ENCODE data around the gene CABP4. TPM values are rescaled to one million over a fixed set of nuclear protein-coding genes. Genes with fewer than 3 reads are reported as not detected.

CABP4 gene
- total RNA-seq, 1 donor from 2014 or later: 3.2 TPM

DNA sequence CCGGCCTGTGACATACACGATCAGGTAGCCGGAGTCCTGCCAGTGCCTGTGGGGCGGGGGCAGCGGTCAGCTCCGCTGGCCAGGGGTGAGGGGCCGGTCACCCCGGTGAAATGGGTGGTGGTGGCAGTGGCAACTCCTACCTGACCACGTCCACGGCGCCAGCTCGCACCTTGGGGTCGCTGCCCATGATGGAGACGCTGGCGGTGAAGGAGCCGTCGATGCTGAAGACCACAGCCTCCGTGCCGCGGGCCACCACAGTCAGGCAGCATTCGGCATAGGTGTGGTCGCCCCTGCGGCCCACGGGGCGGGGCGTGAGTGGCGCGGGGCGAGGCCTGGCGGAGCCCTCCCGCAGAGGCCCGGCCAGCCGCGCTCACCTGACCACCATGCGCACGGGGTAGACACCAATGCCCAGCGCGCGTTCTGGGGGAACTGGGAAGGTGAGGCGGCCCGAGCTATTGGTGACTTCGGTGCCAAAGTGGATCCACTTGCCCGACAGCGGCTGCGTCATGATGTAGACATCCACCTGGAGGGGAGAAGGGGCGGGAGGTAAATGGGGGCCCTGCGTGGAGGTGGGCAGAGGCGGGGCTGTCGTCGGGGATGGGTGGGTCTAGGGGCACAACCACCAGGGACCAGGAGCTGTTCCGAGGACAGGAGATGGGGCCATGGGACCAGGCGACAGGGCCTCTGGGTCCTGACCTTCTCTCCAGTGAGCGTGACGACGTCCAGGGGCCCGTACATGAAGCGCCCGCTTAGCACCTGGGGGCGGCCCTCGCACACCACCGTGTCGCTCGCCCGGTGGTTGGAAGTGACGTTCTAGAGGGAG lies 38.6 kb downstream of the CABP4 start:
- Histone ChIP-seq H3K4me3 (no peak overlapping the region), H3K36me3 (peaks cover 62% of the 10 kb centered on the region), H3K27ac (no peak overlapping the region), H3K27me3 (no peaks in the 10 kb centered on the region), H3K9me3 (no peaks in the 10 kb centered on the region), H3K4me1 (no peaks in the 10 kb centered on the region)
- ATAC-seq: no peak
- intact Hi-C loops (cut with DNase I): no loop called here
- no peak for DNase-seq
- TF ChIP-seq CTCF (IDR thresholded peaks at IDR 0.05): no peak

DNA sequence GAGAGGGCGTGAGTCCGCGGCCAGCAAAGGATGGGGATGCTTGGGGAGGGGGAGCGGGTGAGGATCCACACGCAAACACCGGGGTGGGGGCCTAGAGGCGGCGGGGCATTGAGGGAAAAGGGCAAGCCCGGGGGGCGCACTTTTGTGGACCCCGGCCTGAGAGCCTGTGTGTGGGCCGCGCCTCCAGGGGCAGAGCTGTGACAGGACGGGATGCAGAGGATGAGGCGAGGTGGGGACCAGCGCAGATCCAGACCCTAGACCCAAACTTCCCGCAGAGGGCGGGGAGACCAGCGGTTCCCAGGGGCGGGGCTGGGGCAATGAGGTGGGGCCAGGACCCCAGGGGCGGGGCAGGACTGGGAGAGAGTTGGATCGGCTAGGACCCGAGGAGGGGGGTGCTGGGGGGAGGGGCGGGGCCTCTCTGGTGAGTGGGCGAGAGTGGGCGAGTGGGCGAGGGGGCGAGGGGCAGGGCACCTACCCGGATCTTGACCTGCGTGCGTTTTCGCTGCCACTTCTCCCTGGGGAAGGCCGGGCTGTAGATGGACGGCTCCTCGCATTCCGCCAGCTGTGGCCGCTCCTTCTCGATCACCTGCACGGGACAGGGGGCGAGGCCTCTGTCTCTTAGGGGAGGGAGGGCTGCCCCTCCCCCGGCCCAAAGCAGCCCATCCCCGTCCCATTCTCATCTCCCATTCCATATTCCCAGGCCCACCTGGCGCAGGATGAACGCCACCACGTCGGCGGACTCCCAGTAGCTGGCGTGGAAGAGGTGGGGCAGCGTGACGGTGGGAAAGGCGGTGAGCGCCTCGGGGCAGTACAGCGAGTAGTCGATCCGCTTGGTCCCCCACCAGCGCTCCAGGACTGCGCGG lies 39.4 kb downstream of the CABP4 start:
- intact Hi-C loops (cut with DNase I): no loop called here
- Histone ChIP-seq H3K27ac (no peak overlapping the region), H3K4me1 (no peaks in the 10 kb centered on the region), H3K36me3 (peaks cover 56% of the 10 kb centered on the region), H3K4me3 (no peak overlapping the region), H3K27me3 (no peaks in the 10 kb centered on the region), H3K9me3 (no peaks in the 10 kb centered on the region)
- ATAC-seq (no peak), DNase-seq (no peak)
- TF ChIP-seq CTCF (IDR thresholded peaks at IDR 0.05): no peak

DNA sequence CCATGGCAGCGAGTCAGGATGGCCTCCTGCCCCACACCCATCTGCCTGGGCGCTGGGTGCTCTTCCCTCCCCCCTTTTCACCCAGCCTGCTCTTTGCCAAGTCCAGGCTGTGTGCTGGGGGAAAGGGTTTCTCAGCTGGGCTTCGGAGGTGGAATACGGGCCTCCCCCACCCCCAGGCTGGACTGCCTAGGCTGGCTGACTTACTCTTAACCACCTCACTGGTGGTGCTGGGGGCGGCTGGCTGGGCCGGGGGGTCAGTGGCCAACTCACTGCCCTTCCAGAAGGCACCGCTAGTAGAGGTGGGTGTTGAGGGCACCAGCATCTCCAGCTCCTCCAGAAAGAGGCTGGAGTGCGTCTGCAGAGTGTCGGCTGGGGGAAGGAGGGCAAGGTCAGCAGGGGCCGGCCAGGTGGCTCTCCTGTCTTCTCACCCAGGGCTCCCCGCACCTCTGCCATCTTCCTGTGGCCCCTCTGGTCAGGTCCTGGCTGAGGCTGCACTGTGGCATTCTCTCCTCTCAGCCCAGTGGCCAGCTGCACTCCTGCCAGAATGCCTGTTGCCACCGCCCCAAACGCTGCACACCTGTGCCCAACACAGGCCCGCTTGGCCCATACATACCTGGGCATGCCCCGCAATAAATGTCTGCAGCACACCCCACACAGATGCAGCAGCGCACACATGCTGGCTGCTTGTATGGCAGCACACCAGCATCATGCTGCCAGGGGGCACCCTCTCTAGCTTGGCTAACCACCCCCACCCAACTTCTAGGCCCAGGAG lies 40.3 kb downstream of the CABP4 start:
- intact Hi-C loops (cut with DNase I): no loop called here
- DNase-seq (no peak), ATAC-seq (no peak)
- Histone ChIP-seq H3K4me3 (no peak overlapping the region), H3K27ac (no peak overlapping the region), H3K9me3 (no peaks in the 10 kb centered on the region), H3K36me3 (peaks cover 48% of the 10 kb centered on the region), H3K4me1 (no peaks in the 10 kb centered on the region), H3K27me3 (no peaks in the 10 kb centered on the region)
- TF ChIP-seq CTCF (IDR thresholded peaks at IDR 0.05): no peak

- no peaks in the 10 kb centered on the region for H3K9me3 ChIP-seq
- intact Hi-C loops (cut with DNase I): no loop called here
- H3K4me1 ChIP-seq: no peaks in the 10 kb centered on the region
- no peak for DNase-seq
- H3K4me3 ChIP-seq: no peak overlapping the region
- H3K36me3 ChIP-seq: peaks cover 41% of the 10 kb centered on the region
- H3K27ac ChIP-seq: no peak overlapping the region
- TF ChIP-seq CTCF (IDR thresholded peaks at IDR 0.05): no peak
- H3K27me3 ChIP-seq: no peaks in the 10 kb centered on the region
- ATAC-seq: no peak
Observed at GRCh38 chr11:67496113-67496512, 41.0 kb downstream of the CABP4 start.

- TF ChIP-seq CTCF (IDR thresholded peaks at IDR 0.05): no peak
- ATAC-seq: no peak
- no peak overlapping the region for H3K4me3 ChIP-seq
- intact Hi-C loops (cut with DNase I): no loop called here
- no peaks in the 10 kb centered on the region for H3K27me3 ChIP-seq
- peaks cover 28% of the 10 kb centered on the region for H3K36me3 ChIP-seq
- H3K27ac ChIP-seq: no peak overlapping the region
- H3K4me1 ChIP-seq: no peaks in the 10 kb centered on the region
- DNase-seq: no peak
- H3K9me3 ChIP-seq: no peaks in the 10 kb centered on the region
Observed at GRCh38 chr11:67497656-67498291, 42.6 kb downstream of the CABP4 start.
